Measurements from ENCODE around the gene SHC3.

SHC3 gene

DNA sequence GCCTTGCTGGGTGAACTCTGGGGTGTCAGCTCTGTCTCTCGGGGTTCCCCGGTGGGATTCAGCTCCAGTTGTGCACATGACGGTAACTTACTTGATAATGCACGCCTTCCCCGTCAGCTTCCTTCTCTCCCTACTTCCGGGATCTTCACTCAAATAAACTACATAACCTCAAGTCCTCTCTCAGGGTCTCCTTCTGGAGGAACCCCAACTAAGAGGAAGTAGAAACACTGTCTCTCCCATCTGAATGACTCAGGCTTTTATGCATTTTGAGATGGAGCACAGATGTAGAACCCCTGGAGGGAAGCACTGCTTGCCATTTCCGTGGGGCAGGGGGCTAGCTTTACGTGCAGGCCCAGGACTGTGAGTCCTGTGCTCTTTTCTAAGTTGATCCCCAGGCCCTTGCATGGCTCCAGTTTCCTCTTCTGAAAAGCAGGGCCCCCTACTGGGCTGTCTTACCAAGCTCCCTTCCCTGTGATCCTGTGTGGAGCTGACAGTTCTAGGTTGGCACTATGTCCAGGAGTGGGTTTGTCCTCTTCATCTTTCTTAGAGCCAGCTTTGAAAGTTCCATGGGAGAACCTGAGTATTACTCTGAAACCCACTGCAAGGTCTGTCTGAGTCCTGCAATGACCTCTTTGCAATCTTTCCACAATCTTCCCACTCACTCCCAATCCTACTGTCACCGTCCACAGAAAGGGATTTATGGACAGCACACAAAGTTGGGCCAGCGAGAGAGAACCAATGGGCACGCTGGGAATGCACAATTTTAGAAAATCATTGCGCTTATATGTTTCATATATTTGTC is 169.7 kb downstream of the SHC3 start:
- DNase-seq = no peak
- Histone ChIP-seq H2BK120ac (ENCODE audit: insufficient read depth, low read length, poor library complexity) (no peak overlapping the region), H3K27ac (ENCODE audit: low read depth, low read length) (no peak overlapping the region), H2BK12ac (ENCODE audit: low read length) (no peak overlapping the region), H3K18ac (ENCODE audit: low read length) (no peak overlapping the region), H3K4me3 (ENCODE audit: low read depth, low read length) (no peak overlapping the region), H3K27me3 (ENCODE audit: insufficient read depth, low read length) (no peaks in the 10 kb centered on the region), H4K91ac (ENCODE audit: low read depth, low read length) (no peak overlapping the region), H3K36me3 (ENCODE audit: control insufficient read depth in 1 of 2, insufficient read depth in 2 of 2, low read length in 2 of 2) (peaks cover 2 to 6% of the 10 kb centered on the region in 2 experiments), H3K23ac (ENCODE audit: low read length) (no peak overlapping the region), H2AFZ (ENCODE audit: insufficient read depth, low read length, poor library complexity) (no peak overlapping the region), H4K8ac (ENCODE audit: low read depth, low read length) (no peak overlapping the region), H3K14ac (ENCODE audit: low read length) (no peak overlapping the region), H3K9ac (ENCODE audit: low read length) (no peak overlapping the region), H4K12ac (ENCODE audit: low read depth, low read length) (no peak overlapping the region), H3K4me2 (ENCODE audit: low read length) (no peak overlapping the region), H3K79me1 (ENCODE audit: low read length) (no peaks in the 10 kb centered on the region), H2BK5ac (ENCODE audit: low read depth, low read length, poor library complexity) (no peak overlapping the region), H3K9me3 (ENCODE audit: insufficient read depth, low read depth, low read length) (peaks cover 3% of the 10 kb centered on the region), H3K4ac (ENCODE audit: low read depth, low read length) (no peak overlapping the region), H2AK5ac (ENCODE audit: low read length) (no peak overlapping the region), H3K4me1 (ENCODE audit: control insufficient read depth in 1 of 2, insufficient read depth in 2 of 2, low read length in 2 of 2) (peaks cover 3 to 7% of the 10 kb centered on the region in 2 experiments), H3K79me2 (ENCODE audit: control insufficient read depth, insufficient read depth, low read length, poor library complexity) (no peaks in the 10 kb centered on the region)
- no CpG with 5 or more reads among the region's 12 CpGs for WGBS (ENCODE audit: extremely low coverage, insufficient coverage, insufficient read length)

DNA sequence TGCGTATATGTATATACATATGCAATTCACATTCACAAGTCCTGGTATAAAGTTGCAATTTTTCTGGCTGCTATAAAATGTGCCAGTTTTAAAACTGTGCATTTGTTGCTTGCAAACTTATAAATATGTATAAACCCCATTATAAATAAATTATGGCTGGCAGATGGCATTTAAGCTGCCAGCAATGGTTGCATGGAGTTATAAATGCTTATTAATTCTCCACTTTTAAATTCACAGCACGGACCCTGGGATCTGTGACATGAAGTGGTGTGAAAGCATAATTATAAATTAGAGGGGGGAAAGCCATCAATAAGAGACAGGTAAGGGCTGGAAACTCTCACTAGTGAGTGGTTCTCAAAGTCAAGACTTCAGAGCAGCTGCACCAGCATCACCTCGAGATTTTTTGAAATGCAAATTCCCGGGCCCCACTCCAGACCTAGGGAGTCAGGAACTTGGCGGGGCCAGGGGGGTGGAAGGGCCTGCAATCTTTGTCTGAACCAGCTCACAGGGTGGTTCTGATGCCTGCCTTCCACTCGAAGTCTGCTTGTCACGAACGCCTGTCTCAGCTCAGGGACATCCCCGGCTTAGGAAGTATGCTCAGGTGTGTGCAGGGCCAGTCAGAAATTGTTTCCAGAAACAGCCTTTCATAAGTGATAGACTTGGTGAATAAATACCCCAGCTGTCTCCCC is 170.4 kb downstream of the SHC3 start:
- no peak overlapping the region for H3K4me3 ChIP-seq (ENCODE audit: low read depth, low read length)
- H2BK5ac ChIP-seq (ENCODE audit: low read depth, low read length, poor library complexity) = no peak overlapping the region
- no CpG with 5 or more reads among the region's 9 CpGs for WGBS (ENCODE audit: extremely low coverage, insufficient coverage, insufficient read length)
- H3K27ac ChIP-seq (ENCODE audit: low read depth, low read length) = no peak overlapping the region
- H3K4me1 ChIP-seq (ENCODE audit: control insufficient read depth in 1 of 2, insufficient read depth in 2 of 2, low read length in 2 of 2) = peaks cover 2 to 5% of the 10 kb centered on the region in 2 experiments
- no peak overlapping the region for H2BK12ac ChIP-seq (ENCODE audit: low read length)
- H2BK120ac ChIP-seq (ENCODE audit: insufficient read depth, low read length, poor library complexity) = no peak overlapping the region
- H2AK5ac ChIP-seq (ENCODE audit: low read length) = no peak overlapping the region
- no peaks in the 10 kb centered on the region for H3K79me2 ChIP-seq (ENCODE audit: control insufficient read depth, insufficient read depth, low read length, poor library complexity)
- no peak overlapping the region for H3K9ac ChIP-seq (ENCODE audit: low read length)
- H3K4me2 ChIP-seq (ENCODE audit: low read length) = no peak overlapping the region
- no peak overlapping the region for H3K23ac ChIP-seq (ENCODE audit: low read length)
- H3K14ac ChIP-seq (ENCODE audit: low read length) = no peak overlapping the region
- no peaks in the 10 kb centered on the region for H3K79me1 ChIP-seq (ENCODE audit: low read length)
- no peak overlapping the region for H3K4ac ChIP-seq (ENCODE audit: low read depth, low read length)
- peaks cover 3 to 7% of the 10 kb centered on the region in 2 experiments for H3K36me3 ChIP-seq (ENCODE audit: control insufficient read depth in 1 of 2, insufficient read depth in 2 of 2, low read length in 2 of 2)
- no peak overlapping the region for H4K12ac ChIP-seq (ENCODE audit: low read depth, low read length)
- H3K27me3 ChIP-seq (ENCODE audit: insufficient read depth, low read length) = no peaks in the 10 kb centered on the region
- no peak for DNase-seq
- H3K18ac ChIP-seq (ENCODE audit: low read length) = no peak overlapping the region
- H4K91ac ChIP-seq (ENCODE audit: low read depth, low read length) = no peak overlapping the region
- peaks cover 2% of the 10 kb centered on the region for H3K9me3 ChIP-seq (ENCODE audit: insufficient read depth, low read depth, low read length)
- no peak overlapping the region for H2AFZ ChIP-seq (ENCODE audit: insufficient read depth, low read length, poor library complexity)
- no peak overlapping the region for H4K8ac ChIP-seq (ENCODE audit: low read depth, low read length)

DNA sequence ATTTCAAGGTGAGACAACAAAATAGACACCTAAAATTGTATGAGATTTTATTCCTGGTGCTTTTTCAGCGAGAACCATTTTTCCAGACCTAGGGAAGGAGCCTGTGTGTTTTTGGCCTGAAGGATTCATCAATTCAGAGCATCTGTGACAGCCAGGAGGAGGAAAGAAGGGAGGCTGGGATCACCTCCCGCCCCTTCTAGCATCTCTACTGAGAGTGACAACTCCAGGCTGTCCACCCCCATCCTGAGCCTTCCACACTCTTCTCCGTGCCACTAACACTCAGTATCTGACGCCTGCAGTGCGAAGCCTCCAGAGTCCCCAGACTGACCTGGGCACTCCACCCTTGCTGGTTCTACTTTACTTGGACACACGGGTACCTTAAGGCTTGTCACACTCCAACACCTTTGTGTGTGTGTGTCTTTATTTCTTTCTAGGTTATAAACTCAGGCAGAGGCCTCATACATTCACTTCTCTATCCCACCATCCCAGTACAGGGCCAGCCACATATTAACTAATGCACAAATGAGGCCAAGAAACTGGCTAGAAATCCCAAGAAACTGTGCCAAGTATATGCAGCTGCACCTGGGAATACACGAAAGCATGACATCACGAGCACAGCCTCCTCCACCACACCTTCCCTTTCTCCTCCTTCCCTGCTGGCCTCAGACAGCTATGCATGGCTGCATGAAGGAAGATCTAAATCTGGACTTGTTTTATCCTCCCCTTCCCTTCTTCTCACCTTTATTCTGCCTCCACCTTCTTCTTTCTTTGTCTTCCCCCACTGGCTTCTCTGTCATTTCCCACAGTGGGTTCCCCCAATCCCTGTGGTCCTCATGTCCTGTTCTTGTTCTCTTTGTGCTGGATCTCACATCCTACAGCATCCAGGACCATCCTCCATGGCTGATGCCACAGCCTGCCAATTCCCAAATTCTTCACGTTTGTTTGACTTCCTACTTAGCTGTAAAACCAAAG is 171.3 kb downstream of the SHC3 start:
- Histone ChIP-seq H3K27ac (ENCODE audit: low read depth, low read length) (no peak overlapping the region), H3K9ac (ENCODE audit: low read length) (no peak overlapping the region), H3K27me3 (ENCODE audit: insufficient read depth, low read length) (no peaks in the 10 kb centered on the region), H4K8ac (ENCODE audit: low read depth, low read length) (no peak overlapping the region), H3K18ac (ENCODE audit: low read length) (no peak overlapping the region), H3K23ac (ENCODE audit: low read length) (no peak overlapping the region), H4K12ac (ENCODE audit: low read depth, low read length) (no peak overlapping the region), H2AK5ac (ENCODE audit: low read length) (no peak overlapping the region), H2BK12ac (ENCODE audit: low read length) (no peak overlapping the region), H2BK120ac (ENCODE audit: insufficient read depth, low read length, poor library complexity) (no peak overlapping the region), H3K4me1 (ENCODE audit: control insufficient read depth in 1 of 2, insufficient read depth in 2 of 2, low read length in 2 of 2) (peaks cover 1 to 4% of the 10 kb centered on the region in 2 experiments), H3K9me3 (ENCODE audit: insufficient read depth, low read depth, low read length) (peaks cover 2% of the 10 kb centered on the region), H3K79me2 (ENCODE audit: control insufficient read depth, insufficient read depth, low read length, poor library complexity) (no peaks in the 10 kb centered on the region), H3K4ac (ENCODE audit: low read depth, low read length) (no peak overlapping the region), H4K91ac (ENCODE audit: low read depth, low read length) (no peak overlapping the region), H3K4me2 (ENCODE audit: low read length) (no peak overlapping the region), H3K79me1 (ENCODE audit: low read length) (no peaks in the 10 kb centered on the region), H3K36me3 (ENCODE audit: control insufficient read depth in 1 of 2, insufficient read depth in 2 of 2, low read length in 2 of 2) (peaks cover 11 to 16% of the 10 kb centered on the region in 2 experiments), H3K4me3 (ENCODE audit: low read depth, low read length) (no peak overlapping the region), H2BK5ac (ENCODE audit: low read depth, low read length, poor library complexity) (no peak overlapping the region), H2AFZ (ENCODE audit: insufficient read depth, low read length, poor library complexity) (no peak overlapping the region), H3K14ac (ENCODE audit: low read length) (no peak overlapping the region)
- WGBS (ENCODE audit: extremely low coverage, insufficient coverage, insufficient read length) = no CpG with 5 or more reads among the region's 9 CpGs
- DNase-seq = no peak

DNA sequence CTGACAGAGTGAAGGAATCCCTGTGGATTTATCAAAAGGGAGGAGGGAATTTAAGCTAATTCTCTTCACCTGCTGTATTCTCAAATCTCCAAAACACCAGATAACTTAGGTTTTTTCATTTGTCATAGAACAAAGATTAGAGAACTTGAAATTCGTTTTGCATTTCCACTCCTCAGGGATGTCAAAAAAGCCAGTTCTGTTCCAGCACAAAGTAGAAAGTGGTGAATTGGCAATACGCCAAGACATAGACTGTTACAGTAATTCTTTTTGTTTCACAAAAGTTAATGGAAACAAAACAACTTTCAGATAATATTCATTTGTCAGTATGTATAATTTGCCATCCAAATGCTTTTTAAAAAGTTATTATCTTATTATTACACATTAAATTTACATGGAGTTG is 172.4 kb downstream of the SHC3 start:
- Histone ChIP-seq H4K12ac (ENCODE audit: low read depth, low read length) (no peak overlapping the region), H2BK12ac (ENCODE audit: low read length) (no peak overlapping the region), H3K14ac (ENCODE audit: low read length) (no peak overlapping the region), H3K9ac (ENCODE audit: low read length) (no peak overlapping the region), H3K4me3 (ENCODE audit: low read depth, low read length) (no peak overlapping the region), H3K79me2 (ENCODE audit: control insufficient read depth, insufficient read depth, low read length, poor library complexity) (no peaks in the 10 kb centered on the region), H4K8ac (ENCODE audit: low read depth, low read length) (no peak overlapping the region), H3K27ac (ENCODE audit: low read depth, low read length) (no peak overlapping the region), H2AK5ac (ENCODE audit: low read length) (no peak overlapping the region), H3K18ac (ENCODE audit: low read length) (no peak overlapping the region), H2BK5ac (ENCODE audit: low read depth, low read length, poor library complexity) (no peak overlapping the region), H3K4me2 (ENCODE audit: low read length) (no peak overlapping the region), H3K23ac (ENCODE audit: low read length) (no peak overlapping the region), H3K27me3 (ENCODE audit: insufficient read depth, low read length) (no peaks in the 10 kb centered on the region), H2BK120ac (ENCODE audit: insufficient read depth, low read length, poor library complexity) (no peak overlapping the region), H4K91ac (ENCODE audit: low read depth, low read length) (no peak overlapping the region), H3K36me3 (ENCODE audit: control insufficient read depth in 1 of 2, insufficient read depth in 2 of 2, low read length in 2 of 2) (peaks cover 21 to 27% of the 10 kb centered on the region in 2 experiments), H2AFZ (ENCODE audit: insufficient read depth, low read length, poor library complexity) (no peak overlapping the region), H3K4ac (ENCODE audit: low read depth, low read length) (no peak overlapping the region), H3K4me1 (ENCODE audit: control insufficient read depth in 1 of 2, insufficient read depth in 2 of 2, low read length in 2 of 2) (peaks cover 0 to under 1% of the 10 kb centered on the region in 2 experiments), H3K79me1 (ENCODE audit: low read length) (no peaks in the 10 kb centered on the region), H3K9me3 (ENCODE audit: insufficient read depth, low read depth, low read length) (peaks cover 4% of the 10 kb centered on the region)
- DNase-seq = no peak
- no CpG with 5 or more reads among the region's 2 CpGs for WGBS (ENCODE audit: extremely low coverage, insufficient coverage, insufficient read length)

All from trophoblast cell (in vitro differentiated cells and primary cell).